Activated CD4-positive, CD25-positive, alpha-beta regulatory T cell treated with anti-CD3 and anti-CD28 coated beads, Interleukin-2, amount 50 U/mL, for 16 hours (primary cell): ENCODE data around the gene LACTB.

ENCODE experiments used
- DNase-seq: peaks from one replicate; pipeline ENCODE4 v3.0.0-alpha.2; 2020; ENCODE audit warnings: low read depth, low spot score

LACTB gene, protein sequence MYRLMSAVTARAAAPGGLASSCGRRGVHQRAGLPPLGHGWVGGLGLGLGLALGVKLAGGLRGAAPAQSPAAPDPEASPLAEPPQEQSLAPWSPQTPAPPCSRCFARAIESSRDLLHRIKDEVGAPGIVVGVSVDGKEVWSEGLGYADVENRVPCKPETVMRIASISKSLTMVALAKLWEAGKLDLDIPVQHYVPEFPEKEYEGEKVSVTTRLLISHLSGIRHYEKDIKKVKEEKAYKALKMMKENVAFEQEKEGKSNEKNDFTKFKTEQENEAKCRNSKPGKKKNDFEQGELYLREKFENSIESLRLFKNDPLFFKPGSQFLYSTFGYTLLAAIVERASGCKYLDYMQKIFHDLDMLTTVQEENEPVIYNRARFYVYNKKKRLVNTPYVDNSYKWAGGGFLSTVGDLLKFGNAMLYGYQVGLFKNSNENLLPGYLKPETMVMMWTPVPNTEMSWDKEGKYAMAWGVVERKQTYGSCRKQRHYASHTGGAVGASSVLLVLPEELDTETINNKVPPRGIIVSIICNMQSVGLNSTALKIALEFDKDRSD

DNA sequence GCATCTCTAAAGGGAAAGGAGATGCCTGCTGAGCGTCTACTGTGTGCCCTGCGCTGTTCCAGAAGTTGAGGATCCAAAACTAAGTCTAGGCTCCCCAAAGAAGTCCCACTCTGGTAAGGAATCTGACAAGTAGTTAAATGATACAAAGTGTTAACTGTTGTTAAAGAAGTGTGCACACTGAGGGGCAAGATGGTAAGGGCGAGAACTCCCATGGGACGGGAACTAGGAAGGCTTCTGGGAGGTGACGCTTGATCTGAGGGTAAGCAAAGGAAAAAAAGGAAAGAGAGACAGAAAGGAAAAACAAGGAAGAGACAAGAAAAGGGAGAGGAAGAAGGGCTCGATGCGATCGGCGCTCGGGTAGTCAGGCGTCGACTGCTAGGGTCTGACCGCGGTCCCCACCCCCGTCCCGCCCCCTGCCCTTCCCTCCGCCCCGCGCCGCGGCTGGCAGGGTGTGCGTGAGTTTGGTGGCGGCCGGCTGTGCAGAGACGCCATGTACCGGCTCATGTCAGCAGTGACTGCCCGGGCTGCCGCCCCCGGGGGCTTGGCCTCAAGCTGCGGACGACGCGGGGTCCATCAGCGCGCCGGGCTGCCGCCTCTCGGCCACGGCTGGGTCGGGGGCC is at the start of gene LACTB:
TSS of gene LACTB (plus strand) at position 480 of the 620 bp plus-strand sequence. CDS start at position 491, 11 bp downstream.
- peak; percentile 58 for DNase-seq

DNA sequence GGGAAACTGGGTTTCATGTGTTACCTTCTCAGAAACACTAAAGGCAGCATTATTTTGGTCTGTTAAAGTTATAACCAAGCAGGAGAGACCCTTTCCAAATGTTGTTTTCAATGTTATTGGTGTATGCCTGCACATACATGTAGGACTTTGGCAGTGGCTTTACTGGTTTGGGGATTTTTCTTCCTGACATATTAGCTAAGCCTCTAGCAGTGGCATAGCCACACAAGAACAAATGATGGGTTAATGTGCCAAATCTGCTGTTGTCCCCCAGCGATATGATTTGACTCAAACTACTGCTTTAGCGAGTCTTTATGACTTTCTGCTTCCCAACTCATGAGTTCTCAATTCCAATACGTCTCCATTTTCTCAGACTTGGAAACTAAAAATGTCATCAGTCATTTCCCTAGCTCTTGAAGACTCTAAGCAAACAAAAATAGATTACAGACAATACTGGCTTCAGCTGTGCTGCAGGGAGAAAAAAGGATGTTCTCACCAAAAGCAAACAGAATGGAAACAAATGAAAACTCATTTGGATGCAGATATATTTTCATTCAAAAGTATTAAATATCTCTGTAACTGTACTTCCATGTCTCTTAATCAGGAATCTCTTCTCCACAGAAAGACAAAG is 49.5 kb upstream of the LACTB start:
- no peak for DNase-seq

GRCh38 chr15:63072809-63073277 is 48.8 kb upstream of the LACTB start:
- DNase-seq: no peak

- DNase-seq: no peak
Observed at GRCh38 chr15:63073497-63074172, 48.0 kb upstream of the LACTB start.

GRCh38 chr15:63075015-63075983 is 46.4 kb upstream of the LACTB start:
- DNase-seq: no peak

DNA sequence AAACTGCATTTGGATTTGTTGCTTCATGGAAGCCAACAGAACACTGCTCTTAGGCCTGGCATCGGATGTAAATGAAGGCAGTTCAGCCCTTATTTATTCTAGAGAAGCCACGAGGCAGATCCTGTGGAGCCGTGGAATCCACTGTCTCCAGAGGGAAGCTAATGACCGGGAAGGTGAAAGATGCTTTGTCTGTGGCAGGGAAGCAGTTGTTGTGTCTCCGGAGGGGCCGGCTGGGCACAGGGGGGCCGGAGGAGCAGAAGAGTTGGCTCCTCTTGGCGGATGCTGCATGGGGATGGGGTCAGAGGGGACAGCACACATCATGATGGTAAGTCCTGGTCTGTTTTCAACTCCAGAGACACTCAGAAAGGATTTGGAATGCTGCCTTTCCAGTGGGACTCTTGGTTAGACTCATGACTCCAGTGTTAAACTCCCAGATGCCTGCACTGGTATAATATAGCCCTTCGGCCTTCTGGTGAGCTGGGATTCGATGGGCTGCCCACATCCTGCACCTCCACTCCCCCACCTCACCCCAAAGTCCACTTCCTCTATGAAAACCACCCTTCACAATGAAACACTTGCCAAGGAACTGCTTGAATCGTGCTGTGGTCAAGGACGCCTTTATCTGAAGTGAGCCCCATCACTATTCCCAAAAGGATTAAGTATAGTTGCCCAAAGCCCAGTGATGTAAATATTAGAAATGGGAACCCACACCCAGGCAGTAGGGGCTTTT is 45.5 kb upstream of the LACTB start:
- DNase-seq: no peak

- no peak for DNase-seq
Observed at GRCh38 chr15:63076714-63077046, 45.0 kb upstream of the LACTB start.

DNA sequence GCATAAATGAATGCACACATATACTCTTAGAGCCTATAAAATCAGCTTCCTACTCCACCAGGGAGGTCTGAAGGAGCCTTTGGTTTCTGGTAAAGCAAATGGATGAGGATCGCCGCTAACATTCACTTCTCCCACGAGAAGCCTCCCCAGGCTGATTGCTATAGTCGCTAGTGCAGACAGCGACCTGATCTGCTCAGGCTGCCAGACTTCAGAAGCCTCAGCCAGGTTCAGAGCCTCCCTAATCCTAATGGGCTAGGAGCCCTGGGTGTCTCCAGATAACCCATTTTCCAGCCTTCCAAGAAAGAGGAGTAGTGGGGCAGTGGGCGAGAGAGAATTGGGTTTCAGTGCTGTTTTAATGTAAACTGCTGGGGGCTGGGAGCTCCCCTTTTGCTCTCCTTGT is 43.7 kb upstream of the LACTB start:
- no peak for DNase-seq

DNA sequence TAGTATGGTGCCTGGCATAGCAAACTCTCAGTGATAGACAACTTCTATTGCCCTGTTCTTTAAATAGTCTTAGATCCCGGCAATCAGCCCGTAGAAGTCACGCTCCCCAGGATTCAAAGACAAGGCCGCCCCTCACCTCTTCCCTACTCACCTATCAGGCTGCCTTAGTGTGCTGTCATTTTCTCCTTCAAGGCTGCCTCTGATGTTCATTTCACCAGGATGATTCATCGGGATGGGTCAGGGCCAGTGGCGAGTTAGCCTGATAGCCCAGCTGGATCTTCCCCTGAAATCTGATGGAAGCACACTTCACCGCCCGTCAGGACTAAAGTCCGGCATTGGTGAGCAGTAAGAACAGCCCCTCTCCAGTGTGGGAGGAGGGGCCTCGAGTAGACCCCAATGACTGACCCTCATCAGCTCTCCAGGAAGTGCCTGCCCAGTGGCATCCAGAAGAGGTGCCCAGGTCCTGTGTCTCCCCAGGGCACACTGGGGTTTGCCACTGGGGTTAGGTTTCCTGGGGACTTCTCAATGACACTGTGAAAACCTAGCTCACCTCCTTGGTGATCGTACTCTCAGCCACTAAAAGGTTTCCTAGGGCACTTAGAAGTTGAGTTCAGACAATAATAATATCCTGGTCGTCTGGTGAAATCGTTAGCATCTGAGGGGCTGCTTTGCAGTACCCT is 41.6 kb upstream of the LACTB start:
- DNase-seq: no peak

DNA sequence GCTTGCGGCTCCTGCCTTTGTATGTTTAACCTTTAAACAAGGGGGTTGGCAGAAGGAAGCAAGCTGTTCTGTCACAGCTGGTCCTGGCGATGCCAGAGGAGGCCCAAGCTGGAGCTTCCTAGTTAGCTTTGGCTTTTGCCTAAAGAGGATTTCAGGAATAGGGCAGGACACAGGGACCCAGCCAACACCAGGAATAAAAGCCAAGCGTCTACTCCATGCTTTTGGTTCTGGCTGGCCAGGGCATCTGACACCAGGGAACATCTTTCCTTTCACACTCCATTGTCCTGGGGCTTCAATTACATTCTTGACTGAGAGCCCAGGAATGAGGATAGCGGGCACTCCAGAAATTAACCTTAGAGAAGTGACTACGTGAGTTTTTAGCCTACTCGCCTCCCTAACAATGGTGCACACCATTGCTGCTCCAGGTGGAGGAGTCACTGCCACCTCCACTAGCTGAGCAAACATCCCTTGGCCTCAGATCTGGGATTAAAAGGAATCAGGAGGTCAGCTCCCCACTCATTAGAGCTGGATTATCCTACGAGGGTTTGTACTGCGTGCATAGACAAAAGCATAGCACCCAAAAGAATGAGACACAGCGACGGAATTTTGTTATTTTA is 40.9 kb upstream of the LACTB start:
- DNase-seq: no peak

DNA sequence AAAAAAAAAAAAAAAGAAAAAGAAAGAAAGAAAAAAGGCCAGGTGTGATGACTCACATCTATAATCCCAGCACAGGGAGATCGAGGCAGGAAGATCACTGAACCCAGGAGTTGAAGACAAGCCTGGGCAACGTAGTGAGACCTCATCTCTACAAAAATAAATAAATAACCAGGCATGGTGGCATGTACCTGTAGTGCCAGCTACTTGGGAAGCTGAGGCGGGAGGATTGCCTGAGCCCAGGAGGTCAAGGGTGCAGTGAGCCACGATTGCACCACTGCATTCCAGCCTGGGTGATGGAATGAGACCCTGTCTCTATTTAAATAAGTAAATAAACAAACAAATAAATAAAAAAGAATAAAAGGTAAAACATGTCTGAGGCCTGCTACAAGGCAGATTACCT is 39.3 kb upstream of the LACTB start:
- DNase-seq: no peak

DNA sequence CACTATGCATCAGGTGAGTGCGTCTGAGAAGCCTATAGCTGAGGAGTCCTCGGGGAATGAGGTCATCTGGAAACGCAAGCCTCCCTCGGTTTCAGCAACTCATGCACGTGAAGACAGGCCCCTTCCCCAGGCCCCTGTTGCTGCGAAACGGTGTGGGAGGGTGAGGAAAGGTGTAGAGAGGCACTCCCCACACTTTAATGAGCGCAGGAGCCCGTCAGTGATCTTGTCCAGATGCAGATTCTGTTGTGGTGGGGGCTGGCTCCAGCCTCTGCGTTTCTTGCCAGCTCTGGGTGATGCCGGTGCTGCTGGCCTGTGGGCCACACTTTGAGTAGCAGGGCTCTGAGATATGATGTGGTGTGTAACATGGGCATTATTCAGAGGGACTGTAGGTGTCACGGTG is 38.6 kb upstream of the LACTB start:
- DNase-seq: no peak

- DNase-seq: no peak
Observed at GRCh38 chr15:63083541-63083940, 38.1 kb upstream of the LACTB start.

DNA sequence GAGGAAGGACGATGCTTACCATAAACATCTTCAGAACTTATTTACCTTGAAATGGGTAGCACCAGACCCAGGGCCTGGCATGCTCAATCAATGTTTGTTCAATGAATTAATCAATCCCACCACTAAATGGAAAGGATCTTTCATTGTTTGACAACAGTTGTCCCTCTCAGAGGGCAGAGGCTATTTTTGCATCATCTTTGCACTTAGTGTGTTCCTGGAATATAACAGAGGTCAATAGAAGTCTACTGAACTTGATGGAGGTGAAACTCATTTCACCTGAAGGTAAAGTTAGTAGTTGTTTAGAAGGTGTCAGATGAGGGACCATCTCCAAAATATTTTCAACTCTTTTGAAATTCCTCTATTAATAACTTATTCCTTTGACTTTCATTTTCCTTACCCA is 36.9 kb upstream of the LACTB start:
- no peak for DNase-seq

DNA sequence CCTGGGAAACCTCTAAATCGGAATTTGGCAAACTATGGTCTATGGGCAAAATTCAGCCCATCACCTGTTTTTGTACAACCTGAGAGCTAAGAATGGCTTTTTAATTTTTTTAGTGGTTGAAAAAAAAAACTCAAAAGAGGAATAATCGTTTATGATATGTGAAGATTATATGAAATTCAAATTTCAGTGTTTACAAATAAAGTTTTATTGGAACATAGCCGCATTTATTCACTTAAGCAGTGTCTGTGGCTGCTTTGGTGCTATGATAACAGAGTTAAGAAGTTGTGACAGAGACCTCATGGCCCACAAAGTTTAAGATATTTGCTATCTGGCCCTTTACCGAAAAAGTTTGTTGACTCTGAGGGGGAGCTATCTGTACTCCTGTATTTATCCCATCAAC is 36.4 kb upstream of the LACTB start:
- DNase-seq: no peak

GRCh38 chr15:63086271-63086670 is 35.4 kb upstream of the LACTB start:
- no peak for DNase-seq

DNA sequence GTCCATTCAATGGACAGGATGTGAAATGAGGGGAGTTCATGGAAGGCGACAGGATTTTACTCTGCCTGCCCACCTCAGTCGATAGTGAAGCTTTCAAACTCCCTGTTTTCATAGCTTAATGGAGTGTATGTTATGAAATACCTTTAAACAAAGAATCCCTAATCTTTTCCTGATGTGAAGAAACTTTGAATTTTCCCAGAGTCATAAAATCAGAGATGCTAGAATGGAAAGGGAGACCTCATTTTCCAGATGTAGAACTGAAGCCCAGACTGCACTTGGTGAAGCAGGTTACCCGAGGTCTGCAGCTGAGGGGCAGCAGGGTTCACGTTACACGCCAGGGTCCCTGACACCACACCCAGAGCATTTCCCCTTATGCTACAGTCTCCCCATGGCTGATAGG is 34.7 kb upstream of the LACTB start:
- DNase-seq: no peak

GRCh38 chr15:63088533-63089245 is 33.0 kb upstream of the LACTB start:
- no peak for DNase-seq
